Activated T-helper 2 cell treated with anti-CD3 and anti-CD28 coated beads, Interferon-gamma antibody, Interleukin-2, Interleukin-4, amounts not matched to agents 10 μg/mL and 5 μg/mL and 100 μg/mL, durations not matched to agents 14 hours and 24 hours and 36 hours (primary cell): ENCODE results near the gene SCN2A. TPM values are rescaled to one million over a fixed set of nuclear protein-coding genes. Genes with fewer than 3 reads are reported as not detected.

ENCODE experiments used
- DNase-seq: peaks from one replicate; pipeline ENCODE4 v3.0.0; 2021; ENCODE audit warnings: low spot score
- H3K27ac Mint-ChIP-seq: one replicate; pipeline ENCODE4 v1.8.0; 2021; ENCODE audit warnings: mixed read lengths
- H3K27me3 Mint-ChIP-seq: one replicate; pipeline ENCODE4 v1.8.0; 2021; ENCODE audit warnings: low read depth, mixed read lengths
- H3K36me3 Mint-ChIP-seq: one replicate; pipeline ENCODE4 v1.8.0; 2021; ENCODE audit warnings: low read depth, mixed read lengths
- H3K4me1 Mint-ChIP-seq: one replicate; pipeline ENCODE4 v1.8.0; 2021; ENCODE audit warnings: low read depth, mixed read lengths
- H3K4me3 Mint-ChIP-seq: one replicate; pipeline ENCODE4 v1.8.0; 2021; ENCODE audit warnings: low read depth, mild to moderate bottlenecking, moderate library complexity, mixed read lengths
- H3K9me3 Mint-ChIP-seq: one replicate; pipeline ENCODE4 v1.8.0; 2021; ENCODE audit warnings: mixed read lengths
- intact Hi-C: fragments of 100-400 bp; cut with micrococcal nuclease; formaldehyde crosslinking; loops from one replicate; pipeline ENCODE4 v1.15.1; 2023
- total RNA-seq: library from RNA; stranded (reverse); gene quantifications from 2 replicates; pipeline ENCODE4 v1.2.3, GENCODE V29; 2022

Gene SCN2A
- total RNA-seq, 1 donor from 2014 or later: not detected

GRCh38 chr2:165440367-165440766, 201.2 kb downstream of the SCN2A start:
- intact Hi-C loops: no loop called here
- no peak for DNase-seq
- H3K27me3 Mint-ChIP-seq: no peaks in the 10 kb centered on the region
- H3K4me3 Mint-ChIP-seq: no peak overlapping the region
- peaks cover 3% of the 10 kb centered on the region for H3K4me1 Mint-ChIP-seq
- no peaks in the 10 kb centered on the region for H3K36me3 Mint-ChIP-seq
- H3K27ac Mint-ChIP-seq: no peak overlapping the region
- no peaks in the 10 kb centered on the region for H3K9me3 Mint-ChIP-seq

Other genes with a start within 250 kb of the SCN2A start
- gene SCN3A, start 35.4 kb upstream of the SCN2A start, total RNA-seq: 0.05 TPM in 1 of 2 replicates, not detected in the other
- gene CSRNP3, start 230.3 kb downstream of the SCN2A start, total RNA-seq: not detected in 2 replicates